Activated T-helper 17 cell treated with anti-CD3 and anti-CD28 coated beads, Interleukin-2, amount 50 U/mL, for 72 hours (primary cell): ENCODE data around the gene USP13. TPM values are rescaled to one million over a fixed set of nuclear protein-coding genes. Genes with fewer than 3 reads are reported as not detected.
"Not testable (repeated sequence)": the region's sequence is repeated elsewhere in the genome, so short reads cannot be mapped to it uniquely, and the experiment has no call there.

Source experiments
- ATAC-seq: fragments of 150-1000 bp; cut with Tn5 transposase; replicated peaks from 2 replicates; pipeline ENCODE4 v1.10.0; 2021; ENCODE audit warnings: mild to moderate bottlenecking, moderate library complexity
- H3K27ac Mint-ChIP-seq: one replicate; pipeline ENCODE4 v1.8.0; 2022; ENCODE audit warnings: mixed read lengths
- H3K27me3 Mint-ChIP-seq: one replicate; pipeline ENCODE4 v1.8.0; 2022; ENCODE audit warnings: mixed read lengths
- H3K36me3 Mint-ChIP-seq: one replicate; pipeline ENCODE4 v1.8.0; 2022; ENCODE audit warnings: low read depth, mild to moderate bottlenecking, mixed read lengths
- H3K4me1 Mint-ChIP-seq: one replicate; pipeline ENCODE4 v1.8.0; 2022; ENCODE audit warnings: mixed read lengths
- H3K4me3 Mint-ChIP-seq: one replicate; pipeline ENCODE4 v1.8.0; 2022; ENCODE audit warnings: mild to moderate bottlenecking, mixed read lengths
- H3K9me3 Mint-ChIP-seq: one replicate; pipeline ENCODE4 v1.8.0; 2022; ENCODE audit warnings: mixed read lengths
- total RNA-seq, 2 donors: library from RNA; stranded (reverse); gene quantifications; one replicate each; pipeline ENCODE4 v1.2.3, GENCODE V29; 2022

The USP13 gene
- total RNA-seq, 2 donors from 2014 or later = 4.2 to 12.9 TPM

DNA sequence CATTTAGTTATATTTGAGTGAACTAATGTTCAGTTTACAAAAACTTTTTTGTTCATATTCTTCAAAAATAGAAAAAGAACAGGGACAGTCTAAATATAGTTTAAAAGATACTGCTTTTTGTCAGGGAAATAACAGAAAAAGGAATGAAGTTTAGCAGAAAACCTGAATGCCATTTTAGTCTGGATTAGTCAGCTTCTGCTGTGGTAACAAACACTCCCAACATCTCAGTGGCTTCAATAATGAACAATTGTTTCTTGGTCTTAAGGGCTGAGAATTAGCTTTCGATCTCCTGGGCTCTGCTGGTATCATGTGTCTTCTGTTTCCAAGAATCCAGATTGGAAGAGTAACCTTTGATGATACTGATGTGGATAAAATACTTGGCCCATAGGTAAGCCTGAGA is 12.4 kb upstream of the USP13 start:
- Mint-ChIP-seq H3K27me3 (no peaks in the 10 kb centered on the region), H3K4me1 (peaks cover 6% of the 10 kb centered on the region), H3K4me3 (no peak overlapping the region), H3K9me3 (no peaks in the 10 kb centered on the region), H3K27ac (no peak overlapping the region), H3K36me3 (no peaks in the 10 kb centered on the region)
- ATAC-seq = no peak

DNA sequence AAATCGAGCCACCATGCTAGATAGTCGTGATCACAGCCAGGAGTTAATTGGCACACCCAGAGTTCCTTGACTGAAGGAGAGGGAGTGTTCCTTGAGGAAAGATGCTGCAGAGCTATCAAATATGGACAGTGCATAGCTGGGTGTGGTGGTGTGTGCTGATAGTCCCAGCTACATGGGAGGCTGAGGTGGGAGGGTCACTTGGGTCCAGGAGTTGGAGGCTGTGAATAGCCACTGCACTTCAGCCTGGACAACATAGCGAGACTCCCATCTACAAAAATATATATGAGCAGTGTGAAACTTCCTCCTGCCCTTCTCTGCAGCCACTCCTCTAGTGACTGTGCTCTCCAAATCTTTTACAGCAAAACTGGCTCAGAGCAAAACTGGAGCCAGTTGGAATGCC is 10.0 kb upstream of the USP13 start:
- Mint-ChIP-seq H3K9me3 (no peaks in the 10 kb centered on the region), H3K27me3 (no peaks in the 10 kb centered on the region), H3K36me3 (no peaks in the 10 kb centered on the region), H3K27ac (no peak overlapping the region), H3K4me1 (peaks cover 6% of the 10 kb centered on the region), H3K4me3 (no peak overlapping the region)
- ATAC-seq = no peak

DNA sequence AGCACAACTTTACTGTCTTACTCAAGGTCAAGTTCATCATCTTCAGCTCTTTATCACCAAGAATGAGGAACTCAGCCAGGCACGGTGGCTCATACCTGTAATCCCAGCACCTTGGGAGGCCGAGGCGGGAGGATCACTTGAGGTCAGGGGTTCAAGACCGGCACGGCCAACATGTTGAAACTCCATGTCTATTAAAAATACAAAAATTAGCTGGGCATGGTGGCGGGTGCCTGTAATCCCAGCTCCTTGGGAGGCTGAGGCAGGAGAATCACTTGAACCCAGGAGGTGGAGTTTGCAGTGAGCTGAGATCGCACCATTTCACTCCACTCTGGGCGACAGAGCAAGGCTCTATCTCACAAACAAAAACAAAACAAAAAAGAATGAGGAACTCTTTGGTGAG is 9.0 kb upstream of the USP13 start:
- not testable (repeated sequence) for H3K36me3 Mint-ChIP-seq, H3K27me3 Mint-ChIP-seq, H3K27ac Mint-ChIP-seq, H3K4me3 Mint-ChIP-seq, ATAC-seq, H3K4me1 Mint-ChIP-seq, H3K9me3 Mint-ChIP-seq

DNA sequence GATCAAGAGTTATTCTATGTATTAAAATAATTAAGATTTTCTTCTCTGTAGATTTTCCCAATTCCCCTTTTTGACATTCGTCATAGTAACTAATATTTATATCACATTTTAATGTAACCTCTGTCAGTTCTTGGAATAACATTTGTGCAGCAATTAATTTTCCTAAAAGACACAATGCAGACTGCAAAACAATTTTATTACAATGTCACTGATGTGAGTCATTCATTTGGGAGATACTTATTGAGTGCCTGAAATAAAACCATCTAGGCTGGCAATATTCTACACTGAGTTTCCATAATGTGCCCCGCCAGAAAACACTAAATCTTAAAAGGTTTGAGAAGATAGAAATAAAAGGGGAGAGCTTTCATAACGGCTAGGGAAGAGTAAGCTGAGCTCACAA is 6.7 kb upstream of the USP13 start:
- Mint-ChIP-seq H3K4me1 (peaks cover 6% of the 10 kb centered on the region), H3K4me3 (no peak overlapping the region), H3K27me3 (no peaks in the 10 kb centered on the region), H3K27ac (no peak overlapping the region), H3K9me3 (no peaks in the 10 kb centered on the region), H3K36me3 (no peaks in the 10 kb centered on the region)
- ATAC-seq = no peak

DNA sequence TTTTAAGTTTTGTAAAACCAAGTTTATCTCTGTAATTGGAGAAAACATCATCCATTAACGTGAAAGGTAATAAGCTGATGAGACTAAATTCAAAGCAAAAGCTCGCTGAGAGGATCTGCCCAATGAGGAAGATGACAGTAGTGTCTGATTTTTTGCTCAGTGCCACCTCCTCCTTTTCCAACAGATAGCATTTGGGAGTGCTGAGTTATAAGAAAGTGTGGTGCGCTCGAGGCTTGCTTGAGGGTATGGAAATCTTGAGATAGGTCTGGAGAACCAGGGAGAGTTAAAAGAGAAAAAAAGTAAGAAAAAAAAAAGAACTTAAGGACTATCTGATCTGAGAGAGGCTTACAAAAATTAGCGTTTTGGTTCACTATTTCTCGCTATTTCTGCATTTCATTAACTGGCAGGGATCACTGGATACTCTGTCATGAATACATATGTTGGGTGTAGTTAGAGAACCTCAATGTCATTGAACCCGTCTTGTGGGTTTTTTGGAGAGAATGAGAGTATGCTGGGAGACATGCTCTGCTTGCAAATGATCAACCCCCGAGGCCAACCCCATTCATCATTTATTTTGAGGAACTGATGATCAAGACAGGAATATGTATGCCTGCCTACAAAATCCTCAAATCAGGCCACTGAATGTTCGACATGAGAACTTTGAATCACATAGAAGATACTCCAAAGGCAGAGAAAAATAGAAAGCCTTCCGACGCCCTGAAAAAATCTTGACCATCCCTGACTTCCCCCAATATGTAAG is 973 bp upstream of the USP13 start:
- peak overlapping the region; percentile 76 for H3K4me3 Mint-ChIP-seq
- H3K36me3 Mint-ChIP-seq = no peaks in the 10 kb centered on the region
- no peaks in the 10 kb centered on the region for H3K27me3 Mint-ChIP-seq
- no peaks in the 10 kb centered on the region for H3K9me3 Mint-ChIP-seq
- no peak overlapping the region for H3K27ac Mint-ChIP-seq
- peaks cover 19% of the 10 kb centered on the region for H3K4me1 Mint-ChIP-seq
- no peak for ATAC-seq

DNA sequence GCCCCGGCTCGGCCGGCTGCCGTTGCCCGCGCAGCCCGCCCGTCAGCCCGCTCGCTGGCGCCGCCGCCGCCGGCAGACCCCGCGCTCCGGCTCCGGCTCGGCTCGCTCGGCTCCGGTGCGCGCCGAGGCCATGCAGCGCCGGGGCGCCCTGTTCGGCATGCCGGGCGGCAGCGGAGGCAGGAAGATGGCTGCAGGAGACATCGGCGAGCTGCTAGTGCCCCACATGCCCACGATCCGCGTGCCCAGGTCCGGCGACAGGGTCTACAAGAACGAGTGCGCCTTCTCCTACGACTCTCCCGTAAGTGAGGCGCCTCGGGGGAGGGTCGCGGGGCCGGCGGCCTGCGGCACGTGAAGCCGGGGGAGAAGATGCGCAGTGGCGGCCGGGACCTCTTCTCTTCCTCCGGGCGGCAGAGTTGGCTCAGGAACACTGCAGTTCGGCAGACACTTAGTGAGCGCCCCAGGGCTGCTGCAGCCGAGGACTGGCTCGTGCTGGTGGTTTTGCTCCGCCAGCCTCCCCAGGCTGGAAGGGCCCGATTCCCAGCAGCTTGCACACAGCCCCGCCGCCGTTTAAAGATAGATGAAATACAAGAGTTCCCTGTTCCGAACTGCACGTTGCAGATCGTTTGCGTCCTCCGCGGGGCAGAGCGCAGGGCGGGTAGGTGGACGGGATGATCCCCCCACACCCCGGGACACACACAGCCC is 407 bp downstream of the USP13 start:
- ATAC-seq = peak; percentile 80
- Mint-ChIP-seq H3K36me3 (no peaks in the 10 kb centered on the region), H3K27ac (peak overlapping the region; percentile 86), H3K4me3 (peak overlapping the region; percentile 96), H3K9me3 (no peaks in the 10 kb centered on the region), H3K4me1 (peaks cover 21% of the 10 kb centered on the region), H3K27me3 (no peaks in the 10 kb centered on the region)

DNA sequence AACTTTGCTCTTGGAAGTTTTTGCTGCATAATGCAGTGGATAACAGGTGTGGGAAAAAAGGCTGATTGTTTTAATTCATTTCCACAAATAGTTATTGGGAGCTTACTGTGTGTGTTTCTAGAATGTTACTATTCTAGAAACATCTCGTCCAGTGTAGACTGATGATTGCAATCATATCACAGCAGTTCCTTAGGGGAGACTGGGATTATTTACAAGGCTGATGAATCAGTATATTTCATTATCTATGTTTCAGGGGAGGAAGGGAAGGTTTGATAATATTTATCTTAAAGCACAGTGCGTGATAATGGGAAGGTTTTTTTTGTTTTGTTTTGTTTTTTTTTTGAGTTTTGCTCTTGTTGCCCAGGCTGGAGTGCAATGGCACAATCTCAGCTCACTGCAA is 2.4 kb downstream of the USP13 start:
- Mint-ChIP-seq H3K27ac (no peak overlapping the region), H3K27me3 (no peaks in the 10 kb centered on the region), H3K4me3 (peak overlapping the region; percentile 96), H3K9me3 (no peaks in the 10 kb centered on the region), H3K4me1 (peaks cover 26% of the 10 kb centered on the region), H3K36me3 (no peaks in the 10 kb centered on the region)
- ATAC-seq = no peak

DNA sequence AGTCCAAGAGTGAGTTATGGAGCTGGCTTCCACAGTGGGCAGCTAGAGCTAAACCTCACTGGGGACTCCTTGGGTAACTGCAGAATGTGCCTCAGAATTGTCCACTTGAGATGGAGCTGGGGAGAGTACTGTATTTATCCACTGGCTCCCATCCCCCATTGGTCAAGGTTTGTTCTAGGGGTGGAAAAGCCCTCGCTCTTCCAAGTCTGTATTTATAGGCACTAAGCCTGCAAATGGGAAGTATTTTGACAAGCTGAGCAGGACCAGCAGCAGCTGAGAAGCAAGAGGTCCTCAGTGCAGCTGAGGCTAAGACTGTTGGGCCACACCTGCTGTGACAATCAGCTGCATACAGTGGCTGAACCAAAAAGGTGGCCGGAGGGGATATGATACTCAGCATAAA is 5.8 kb downstream of the USP13 start:
- Mint-ChIP-seq H3K36me3 (no peaks in the 10 kb centered on the region), H3K27me3 (no peaks in the 10 kb centered on the region), H3K4me1 (peaks cover 20% of the 10 kb centered on the region), H3K9me3 (no peaks in the 10 kb centered on the region), H3K4me3 (no peak overlapping the region), H3K27ac (no peak overlapping the region)
- ATAC-seq = no peak

DNA sequence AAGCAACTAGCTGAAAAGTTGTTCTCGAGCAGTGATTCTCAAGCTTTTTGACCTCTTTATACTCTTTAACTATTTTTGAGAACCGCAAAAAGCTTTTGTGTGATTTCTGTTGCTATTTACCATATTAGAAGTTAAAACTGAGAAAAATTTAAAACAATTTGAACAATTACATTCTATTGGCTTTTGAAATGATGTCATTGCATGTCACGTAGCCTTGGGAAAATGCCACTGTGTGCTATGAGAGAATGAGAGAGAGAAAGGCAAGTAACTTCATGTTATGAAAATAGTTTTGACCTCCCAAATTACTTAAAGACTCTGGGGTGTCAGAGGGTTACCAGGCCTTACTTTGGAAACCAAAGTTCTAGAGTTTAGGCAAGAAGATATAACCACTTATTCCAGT is 8.0 kb downstream of the USP13 start:
- Mint-ChIP-seq H3K4me3 (no peak overlapping the region), H3K27ac (no peak overlapping the region), H3K36me3 (no peaks in the 10 kb centered on the region), H3K9me3 (no peaks in the 10 kb centered on the region), H3K27me3 (no peaks in the 10 kb centered on the region), H3K4me1 (peaks cover 11% of the 10 kb centered on the region)
- ATAC-seq = no peak

DNA sequence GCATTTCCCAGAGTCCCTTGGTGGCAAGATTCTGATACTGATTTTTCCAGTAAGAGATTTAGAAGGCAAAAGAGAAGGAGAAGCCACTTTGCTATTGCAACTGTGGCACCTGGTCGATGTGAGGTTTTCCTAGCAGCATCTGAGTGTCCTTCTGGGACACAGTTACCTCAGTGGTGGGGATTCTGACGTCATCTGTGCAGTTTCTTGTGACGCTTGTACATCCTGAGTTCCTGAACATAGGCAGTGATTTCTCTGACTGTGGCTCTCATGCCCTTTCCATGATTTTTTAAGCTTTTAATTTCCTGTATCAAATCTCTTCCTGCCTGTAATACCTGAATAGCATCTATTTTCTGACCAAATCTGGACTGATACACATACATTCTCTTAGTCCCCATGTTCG is 8.9 kb downstream of the USP13 start:
- Mint-ChIP-seq H3K27ac (no peak overlapping the region), H3K4me3 (no peak overlapping the region), H3K36me3 (no peaks in the 10 kb centered on the region), H3K4me1 (peaks cover 7% of the 10 kb centered on the region), H3K9me3 (no peaks in the 10 kb centered on the region), H3K27me3 (no peaks in the 10 kb centered on the region)
- ATAC-seq = no peak

DNA sequence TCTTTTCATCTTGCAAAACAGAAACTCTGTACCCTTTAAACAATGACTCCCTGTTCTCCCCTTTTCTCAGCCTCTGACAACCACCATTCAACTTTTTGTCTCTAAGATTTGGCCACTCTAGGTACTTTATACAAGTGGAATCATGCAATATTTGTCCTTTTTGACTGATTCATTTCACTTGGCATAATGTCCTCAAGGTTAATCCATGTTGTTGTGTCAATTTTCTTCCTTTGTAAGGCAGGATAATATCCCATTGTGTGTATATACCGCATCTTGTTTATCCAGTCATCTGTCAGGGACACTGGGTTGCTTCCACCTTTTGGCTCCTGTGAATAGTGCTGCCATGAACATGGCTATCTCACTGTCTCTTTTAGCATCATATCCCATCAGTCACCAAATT is 10.3 kb downstream of the USP13 start:
- no peak overlapping the region for H3K27ac Mint-ChIP-seq
- no peaks in the 10 kb centered on the region for H3K36me3 Mint-ChIP-seq
- H3K27me3 Mint-ChIP-seq = no peaks in the 10 kb centered on the region
- H3K4me3 Mint-ChIP-seq = no peak overlapping the region
- peaks cover 6% of the 10 kb centered on the region for H3K4me1 Mint-ChIP-seq
- no peaks in the 10 kb centered on the region for H3K9me3 Mint-ChIP-seq
- no peak for ATAC-seq

DNA sequence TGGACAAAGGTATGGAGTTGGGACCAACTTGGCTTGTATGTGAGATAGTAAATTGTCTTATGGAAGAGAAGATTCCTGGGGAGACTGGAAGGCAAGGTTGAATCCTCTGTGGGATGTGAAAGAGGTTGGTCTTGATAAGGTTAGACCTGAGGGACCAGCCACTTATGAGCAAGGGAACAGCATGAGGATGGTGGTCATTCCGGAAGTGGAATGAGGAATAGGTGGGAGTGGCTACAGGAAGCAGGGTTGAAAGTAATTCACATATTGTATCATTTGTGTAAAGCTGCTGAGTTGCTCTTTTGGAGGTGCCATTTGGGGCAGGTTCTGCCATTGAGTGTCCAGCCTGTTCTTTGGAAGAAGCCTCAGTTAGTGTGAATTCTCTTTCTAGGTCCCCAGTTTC is 13.2 kb downstream of the USP13 start:
- peaks cover 10% of the 10 kb centered on the region for H3K4me1 Mint-ChIP-seq
- H3K4me3 Mint-ChIP-seq = no peak overlapping the region
- no peak overlapping the region for H3K27ac Mint-ChIP-seq
- ATAC-seq = no peak
- H3K9me3 Mint-ChIP-seq = no peaks in the 10 kb centered on the region
- H3K36me3 Mint-ChIP-seq = no peaks in the 10 kb centered on the region
- no peaks in the 10 kb centered on the region for H3K27me3 Mint-ChIP-seq

DNA sequence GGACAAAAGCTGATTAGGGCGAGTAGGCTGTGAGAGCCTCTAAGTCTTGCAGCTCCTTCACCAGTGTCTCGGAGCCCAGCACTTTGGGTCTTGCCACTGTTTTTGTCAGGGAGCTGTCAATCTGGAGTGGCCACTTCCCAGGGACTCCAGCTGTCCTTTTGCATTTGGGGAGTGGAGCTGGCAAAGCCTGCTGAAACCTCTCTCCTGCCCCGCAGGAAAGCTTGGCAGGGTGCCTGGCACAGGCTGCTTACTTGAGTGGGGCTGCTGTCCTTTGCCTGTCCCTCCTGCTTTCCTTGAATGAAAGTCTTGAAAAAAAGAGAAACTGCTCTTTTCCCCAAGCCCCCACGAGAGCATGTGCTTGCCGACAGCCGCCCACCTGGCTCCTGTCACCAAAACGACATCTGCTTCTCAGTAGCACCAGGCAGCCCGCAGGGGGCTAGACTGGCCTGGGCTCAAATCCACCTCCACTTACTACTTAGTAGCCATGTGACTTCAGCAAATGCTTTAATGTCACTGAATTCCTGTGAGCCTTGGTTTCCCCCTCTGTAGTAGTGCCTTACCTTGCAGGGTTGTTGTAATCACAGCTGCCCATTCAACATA is 13.7 kb downstream of the USP13 start:
- no peaks in the 10 kb centered on the region for H3K27me3 Mint-ChIP-seq
- no peak for ATAC-seq
- no peak overlapping the region for H3K4me3 Mint-ChIP-seq
- H3K4me1 Mint-ChIP-seq = peaks cover 10% of the 10 kb centered on the region
- H3K27ac Mint-ChIP-seq = no peak overlapping the region
- H3K9me3 Mint-ChIP-seq = no peaks in the 10 kb centered on the region
- H3K36me3 Mint-ChIP-seq = no peaks in the 10 kb centered on the region

DNA sequence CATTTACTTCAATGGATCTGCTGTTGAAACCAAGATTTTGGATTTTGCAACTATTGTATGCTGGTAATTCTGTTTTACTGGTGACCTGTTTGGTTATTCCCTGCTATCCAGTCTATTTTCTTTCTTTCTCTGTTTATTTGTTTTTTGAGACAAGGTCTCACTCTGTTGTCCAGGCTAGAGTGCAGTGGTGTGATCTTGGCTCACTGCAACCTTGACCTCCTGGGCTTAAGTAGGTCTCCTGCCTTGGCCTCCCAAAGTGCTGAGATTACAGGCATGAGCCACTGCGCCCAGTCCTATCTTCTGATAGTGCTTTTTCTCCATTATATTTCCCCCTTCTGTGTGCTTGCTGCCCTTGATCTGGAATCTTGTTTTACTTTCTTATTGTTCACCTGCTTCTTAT is 15.6 kb downstream of the USP13 start:
- no peaks in the 10 kb centered on the region for H3K27me3 Mint-ChIP-seq
- H3K9me3 Mint-ChIP-seq = no peaks in the 10 kb centered on the region
- no peak for ATAC-seq
- no peak overlapping the region for H3K27ac Mint-ChIP-seq
- H3K36me3 Mint-ChIP-seq = no peaks in the 10 kb centered on the region
- peaks cover 10% of the 10 kb centered on the region for H3K4me1 Mint-ChIP-seq
- H3K4me3 Mint-ChIP-seq = no peak overlapping the region

DNA sequence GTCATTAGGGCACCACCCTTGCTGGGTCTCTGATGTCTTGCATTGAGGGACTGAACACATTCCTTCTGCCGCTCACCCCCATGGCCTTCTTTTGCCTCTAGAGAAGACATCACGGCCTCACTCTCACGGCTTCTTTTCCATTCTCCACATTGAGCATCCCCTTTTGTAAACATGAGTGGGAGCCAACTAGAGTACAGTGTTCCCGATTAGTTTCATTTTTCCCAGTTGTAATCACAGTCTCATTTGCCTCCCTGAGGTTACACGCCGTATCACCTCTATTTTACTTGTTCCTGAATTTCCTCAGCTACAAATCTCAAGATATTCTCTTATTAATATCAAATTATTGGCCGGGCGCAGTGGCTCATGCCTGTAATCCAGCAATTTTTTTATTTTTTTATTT is 17.5 kb downstream of the USP13 start:
- H3K27me3 Mint-ChIP-seq = no peaks in the 10 kb centered on the region
- H3K4me3 Mint-ChIP-seq = no peak overlapping the region
- H3K4me1 Mint-ChIP-seq = peaks cover 10% of the 10 kb centered on the region
- H3K9me3 Mint-ChIP-seq = no peaks in the 10 kb centered on the region
- H3K27ac Mint-ChIP-seq = no peak overlapping the region
- ATAC-seq = no peak
- H3K36me3 Mint-ChIP-seq = no peaks in the 10 kb centered on the region
